K562 (cell line): ENCODE data around the gene MAP3K15.

Experiments used
- JUND ChIP-seq, 2 experiments: IDR thresholded peaks; 2 replicates in 1 of 2; 3 replicates in 1 of 2; pipeline ENCODE4 v1.6.1; 2011; ENCODE audit warnings: borderline replicate concordance in 2 of 2, low read depth in 2 of 2, low read length in 2 of 2, improper control_type of control experiment in 1 of 2, missing biosample characterization in 1 of 2, missing genetic modification characterization in 1 of 2, missing genetic modification reagents in 1 of 2
- MYC ChIP-seq, 2 experiments: fragments of 250-450 bp in 1 of 2; sonication (Bioruptor Pico) in 1 of 2; IDR thresholded peaks; 2 replicates each; pipeline versions ENCODE4 v1.5.1 to v1.6.1; 2012 to 2021; ENCODE audit warnings: low read depth in 2 of 2, borderline replicate concordance in 1 of 2, improper control_type of control experiment in 1 of 2, low read length in 1 of 2, mild to moderate bottlenecking in 1 of 2, moderate library complexity in 1 of 2
- NFATC3 ChIP-seq: fragments of 450-650 bp; IDR thresholded peaks from 2 replicates; pipeline ENCODE4 v1.6.1; 2017; ENCODE audit warnings: mild to moderate bottlenecking
- NR2C2 ChIP-seq, 2 experiments: fragments of 200-800 bp in 1 of 2; sonication (Bioruptor generic) in 1 of 2; sonication (generic) in 1 of 2; formaldehyde crosslinking in 1 of 2; IDR thresholded peaks; 2 replicates each; pipeline versions ENCODE4 v1.6.1 to v1.8.0; 2016 to 2022; ENCODE audit warnings: mild to moderate bottlenecking in 1 of 2, missing compliant biosample characterization in 1 of 2, missing genetic modification characterization in 1 of 2, missing genetic modification reagents in 1 of 2
- SMC3 ChIP-seq: conservative IDR thresholded peaks from 2 replicates; pipeline ENCODE4 v1.6.1; 2011; ENCODE audit warnings: low read depth, low read length, improper control_type of control experiment; ENCODE audit not compliant: insufficient read depth
- TF ChIP-seq, protein P1 (sequence below): fragments of 450-650 bp; IDR thresholded peaks from 2 replicates; pipeline ENCODE4 v1.6.1; 2016
- TF ChIP-seq, protein P2 (sequence below), 2 experiments: fragments of 200-800 bp in 1 of 2; sonication (Bioruptor generic) in 1 of 2; sonication (generic) in 1 of 2; formaldehyde crosslinking in 1 of 2; IDR thresholded peaks in 1 of 2; conservative IDR thresholded peaks in 1 of 2; 2 replicates each; pipeline versions ENCODE4 v1.5.0 to v1.6.1; 2016 to 2020; ENCODE audit warnings: missing compliant biosample characterization in 1 of 2, missing genetic modification characterization in 1 of 2, missing genetic modification reagents in 1 of 2
- TF ChIP-seq, protein P3 (sequence below), 3 experiments: IDR thresholded peaks in 2 of 3; conservative IDR thresholded peaks in 1 of 3; 2 replicates each; pipeline ENCODE4 v1.5.1; 2011 to 2012; ENCODE audit warnings: low read length in 3 of 3, mild to moderate bottlenecking in 3 of 3, control low read depth in 2 of 3, improper control_type of control experiment in 1 of 3, inconsistent platforms in 1 of 3, low read depth in 1 of 3, mixed read lengths in 1 of 3, moderate library complexity in 1 of 3; ENCODE audit not compliant: insufficient read depth in 2 of 3
- TF ChIP-seq, protein P4 (sequence below): fragments of 200-800 bp; sonication (Bioruptor generic); IDR thresholded peaks from 2 replicates; pipeline ENCODE4 v1.6.1; 2016; ENCODE audit warnings: missing genetic modification characterization, missing compliant biosample characterization
- TF ChIP-seq, protein P5 (sequence below), 2 experiments: fragments of 450-650 bp; formaldehyde crosslinking in 1 of 2; IDR thresholded peaks; 2 replicates each; pipeline versions ENCODE4 v1.4.0 to v1.6.1; 2014 to 2020; ENCODE audit warnings: mild to moderate bottlenecking in 2 of 2, borderline replicate concordance in 1 of 2, low read depth in 1 of 2

DNA sequence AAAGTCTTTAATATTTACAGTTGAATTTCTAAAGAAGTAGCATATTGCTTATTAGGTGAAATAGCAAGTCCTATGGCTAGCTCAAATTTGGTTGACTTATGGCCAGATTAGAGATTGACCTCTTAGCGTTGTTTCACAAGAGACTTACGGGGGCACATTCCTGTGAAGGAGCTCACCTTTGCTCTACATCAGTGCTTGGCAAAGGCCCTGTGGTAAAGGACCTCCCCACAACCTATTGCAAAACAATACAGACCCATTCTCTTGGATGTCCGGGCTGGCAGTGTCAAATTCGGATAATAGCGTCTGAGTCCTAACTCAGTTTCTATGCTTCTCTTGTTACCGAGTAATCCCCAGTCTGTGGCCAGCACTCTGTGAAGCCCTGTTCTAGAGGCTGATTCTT, 160.7 kb downstream of the MAP3K15 start:
- TF ChIP-seq, protein P1, sequence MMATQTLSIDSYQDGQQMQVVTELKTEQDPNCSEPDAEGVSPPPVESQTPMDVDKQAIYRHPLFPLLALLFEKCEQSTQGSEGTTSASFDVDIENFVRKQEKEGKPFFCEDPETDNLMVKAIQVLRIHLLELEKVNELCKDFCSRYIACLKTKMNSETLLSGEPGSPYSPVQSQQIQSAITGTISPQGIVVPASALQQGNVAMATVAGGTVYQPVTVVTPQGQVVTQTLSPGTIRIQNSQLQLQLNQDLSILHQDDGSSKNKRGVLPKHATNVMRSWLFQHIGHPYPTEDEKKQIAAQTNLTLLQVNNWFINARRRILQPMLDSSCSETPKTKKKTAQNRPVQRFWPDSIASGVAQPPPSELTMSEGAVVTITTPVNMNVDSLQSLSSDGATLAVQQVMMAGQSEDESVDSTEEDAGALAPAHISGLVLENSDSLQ = no peak
- TF ChIP-seq, protein P2, sequence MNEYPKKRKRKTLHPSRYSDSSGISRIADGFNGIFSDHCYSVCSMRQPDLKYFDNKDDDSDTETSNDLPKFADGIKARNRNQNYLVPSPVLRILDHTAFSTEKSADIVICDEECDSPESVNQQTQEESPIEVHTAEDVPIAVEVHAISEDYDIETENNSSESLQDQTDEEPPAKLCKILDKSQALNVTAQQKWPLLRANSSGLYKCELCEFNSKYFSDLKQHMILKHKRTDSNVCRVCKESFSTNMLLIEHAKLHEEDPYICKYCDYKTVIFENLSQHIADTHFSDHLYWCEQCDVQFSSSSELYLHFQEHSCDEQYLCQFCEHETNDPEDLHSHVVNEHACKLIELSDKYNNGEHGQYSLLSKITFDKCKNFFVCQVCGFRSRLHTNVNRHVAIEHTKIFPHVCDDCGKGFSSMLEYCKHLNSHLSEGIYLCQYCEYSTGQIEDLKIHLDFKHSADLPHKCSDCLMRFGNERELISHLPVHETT (CRISPR knock-in tag; conservative IDR thresholded peaks at IDR 0.05 in 1 of 2, IDR thresholded peaks at IDR 0.05 in 1 of 2) = no peak
- TF ChIP-seq MYC (IDR thresholded peaks at IDR 0.05; ENCODE audit: low read depth, low read length) (no peak), MYC (CRISPR knock-in tag; IDR thresholded peaks at IDR 0.05; ENCODE audit: borderline replicate concordance, low read depth) (no peak), NFATC3 (no peak), JUND (IDR thresholded peaks at IDR 0.05; ENCODE audit: borderline replicate concordance, low read depth, low read length) (no peak), JUND (tag; IDR thresholded peaks at IDR 0.05; ENCODE audit: borderline replicate concordance, low read depth, low read length) (no peak), NR2C2 (CRISPR knock-in tag; IDR thresholded peaks at IDR 0.05) (no peak), NR2C2 (tag; IDR thresholded peaks at IDR 0.05) (no peak), SMC3 (no peak)
- TF ChIP-seq, protein P3, sequence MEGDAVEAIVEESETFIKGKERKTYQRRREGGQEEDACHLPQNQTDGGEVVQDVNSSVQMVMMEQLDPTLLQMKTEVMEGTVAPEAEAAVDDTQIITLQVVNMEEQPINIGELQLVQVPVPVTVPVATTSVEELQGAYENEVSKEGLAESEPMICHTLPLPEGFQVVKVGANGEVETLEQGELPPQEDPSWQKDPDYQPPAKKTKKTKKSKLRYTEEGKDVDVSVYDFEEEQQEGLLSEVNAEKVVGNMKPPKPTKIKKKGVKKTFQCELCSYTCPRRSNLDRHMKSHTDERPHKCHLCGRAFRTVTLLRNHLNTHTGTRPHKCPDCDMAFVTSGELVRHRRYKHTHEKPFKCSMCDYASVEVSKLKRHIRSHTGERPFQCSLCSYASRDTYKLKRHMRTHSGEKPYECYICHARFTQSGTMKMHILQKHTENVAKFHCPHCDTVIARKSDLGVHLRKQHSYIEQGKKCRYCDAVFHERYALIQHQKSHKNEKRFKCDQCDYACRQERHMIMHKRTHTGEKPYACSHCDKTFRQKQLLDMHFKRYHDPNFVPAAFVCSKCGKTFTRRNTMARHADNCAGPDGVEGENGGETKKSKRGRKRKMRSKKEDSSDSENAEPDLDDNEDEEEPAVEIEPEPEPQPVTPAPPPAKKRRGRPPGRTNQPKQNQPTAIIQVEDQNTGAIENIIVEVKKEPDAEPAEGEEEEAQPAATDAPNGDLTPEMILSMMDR (IDR thresholded peaks at IDR 0.05 in 2 of 3, conservative IDR thresholded peaks at IDR 0.05 in 1 of 3; ENCODE audit: insufficient read depth in 2 of 3, low read depth in 1 of 3, low read length in 3 of 3) = no peak
- TF ChIP-seq, protein P4, sequence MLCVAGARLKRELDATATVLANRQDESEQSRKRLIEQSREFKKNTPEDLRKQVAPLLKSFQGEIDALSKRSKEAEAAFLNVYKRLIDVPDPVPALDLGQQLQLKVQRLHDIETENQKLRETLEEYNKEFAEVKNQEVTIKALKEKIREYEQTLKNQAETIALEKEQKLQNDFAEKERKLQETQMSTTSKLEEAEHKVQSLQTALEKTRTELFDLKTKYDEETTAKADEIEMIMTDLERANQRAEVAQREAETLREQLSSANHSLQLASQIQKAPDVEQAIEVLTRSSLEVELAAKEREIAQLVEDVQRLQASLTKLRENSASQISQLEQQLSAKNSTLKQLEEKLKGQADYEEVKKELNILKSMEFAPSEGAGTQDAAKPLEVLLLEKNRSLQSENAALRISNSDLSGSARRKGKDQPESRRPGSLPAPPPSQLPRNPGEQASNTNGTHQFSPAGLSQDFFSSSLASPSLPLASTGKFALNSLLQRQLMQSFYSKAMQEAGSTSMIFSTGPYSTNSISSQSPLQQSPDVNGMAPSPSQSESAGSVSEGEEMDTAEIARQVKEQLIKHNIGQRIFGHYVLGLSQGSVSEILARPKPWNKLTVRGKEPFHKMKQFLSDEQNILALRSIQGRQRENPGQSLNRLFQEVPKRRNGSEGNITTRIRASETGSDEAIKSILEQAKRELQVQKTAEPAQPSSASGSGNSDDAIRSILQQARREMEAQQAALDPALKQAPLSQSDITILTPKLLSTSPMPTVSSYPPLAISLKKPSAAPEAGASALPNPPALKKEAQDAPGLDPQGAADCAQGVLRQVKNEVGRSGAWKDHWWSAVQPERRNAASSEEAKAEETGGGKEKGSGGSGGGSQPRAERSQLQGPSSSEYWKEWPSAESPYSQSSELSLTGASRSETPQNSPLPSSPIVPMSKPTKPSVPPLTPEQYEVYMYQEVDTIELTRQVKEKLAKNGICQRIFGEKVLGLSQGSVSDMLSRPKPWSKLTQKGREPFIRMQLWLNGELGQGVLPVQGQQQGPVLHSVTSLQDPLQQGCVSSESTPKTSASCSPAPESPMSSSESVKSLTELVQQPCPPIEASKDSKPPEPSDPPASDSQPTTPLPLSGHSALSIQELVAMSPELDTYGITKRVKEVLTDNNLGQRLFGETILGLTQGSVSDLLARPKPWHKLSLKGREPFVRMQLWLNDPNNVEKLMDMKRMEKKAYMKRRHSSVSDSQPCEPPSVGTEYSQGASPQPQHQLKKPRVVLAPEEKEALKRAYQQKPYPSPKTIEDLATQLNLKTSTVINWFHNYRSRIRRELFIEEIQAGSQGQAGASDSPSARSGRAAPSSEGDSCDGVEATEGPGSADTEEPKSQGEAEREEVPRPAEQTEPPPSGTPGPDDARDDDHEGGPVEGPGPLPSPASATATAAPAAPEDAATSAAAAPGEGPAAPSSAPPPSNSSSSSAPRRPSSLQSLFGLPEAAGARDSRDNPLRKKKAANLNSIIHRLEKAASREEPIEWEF = no peak
- TF ChIP-seq, protein P5, sequence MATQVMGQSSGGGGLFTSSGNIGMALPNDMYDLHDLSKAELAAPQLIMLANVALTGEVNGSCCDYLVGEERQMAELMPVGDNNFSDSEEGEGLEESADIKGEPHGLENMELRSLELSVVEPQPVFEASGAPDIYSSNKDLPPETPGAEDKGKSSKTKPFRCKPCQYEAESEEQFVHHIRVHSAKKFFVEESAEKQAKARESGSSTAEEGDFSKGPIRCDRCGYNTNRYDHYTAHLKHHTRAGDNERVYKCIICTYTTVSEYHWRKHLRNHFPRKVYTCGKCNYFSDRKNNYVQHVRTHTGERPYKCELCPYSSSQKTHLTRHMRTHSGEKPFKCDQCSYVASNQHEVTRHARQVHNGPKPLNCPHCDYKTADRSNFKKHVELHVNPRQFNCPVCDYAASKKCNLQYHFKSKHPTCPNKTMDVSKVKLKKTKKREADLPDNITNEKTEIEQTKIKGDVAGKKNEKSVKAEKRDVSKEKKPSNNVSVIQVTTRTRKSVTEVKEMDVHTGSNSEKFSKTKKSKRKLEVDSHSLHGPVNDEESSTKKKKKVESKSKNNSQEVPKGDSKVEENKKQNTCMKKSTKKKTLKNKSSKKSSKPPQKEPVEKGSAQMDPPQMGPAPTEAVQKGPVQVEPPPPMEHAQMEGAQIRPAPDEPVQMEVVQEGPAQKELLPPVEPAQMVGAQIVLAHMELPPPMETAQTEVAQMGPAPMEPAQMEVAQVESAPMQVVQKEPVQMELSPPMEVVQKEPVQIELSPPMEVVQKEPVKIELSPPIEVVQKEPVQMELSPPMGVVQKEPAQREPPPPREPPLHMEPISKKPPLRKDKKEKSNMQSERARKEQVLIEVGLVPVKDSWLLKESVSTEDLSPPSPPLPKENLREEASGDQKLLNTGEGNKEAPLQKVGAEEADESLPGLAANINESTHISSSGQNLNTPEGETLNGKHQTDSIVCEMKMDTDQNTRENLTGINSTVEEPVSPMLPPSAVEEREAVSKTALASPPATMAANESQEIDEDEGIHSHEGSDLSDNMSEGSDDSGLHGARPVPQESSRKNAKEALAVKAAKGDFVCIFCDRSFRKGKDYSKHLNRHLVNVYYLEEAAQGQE (IDR thresholded peaks at IDR 0.05; ENCODE audit: borderline replicate concordance) = no peak
- TF ChIP-seq, protein P5 (CRISPR knock-in tag; IDR thresholded peaks at IDR 0.05; ENCODE audit: low read depth) = no peak
